Measurements from ENCODE around the gene PEX10.

Gene PEX10

GRCh38 chr1:2372551-2373490, 39.5 kb downstream of the PEX10 start:
- DNase-seq = peak; percentile 80

- DNase-seq = no peak
Measured at GRCh38 chr1:2368053-2368744, 44.2 kb downstream of the PEX10 start.

- no peak for DNase-seq
Measured at GRCh38 chr1:2363847-2364513, 48.4 kb downstream of the PEX10 start.

DNA sequence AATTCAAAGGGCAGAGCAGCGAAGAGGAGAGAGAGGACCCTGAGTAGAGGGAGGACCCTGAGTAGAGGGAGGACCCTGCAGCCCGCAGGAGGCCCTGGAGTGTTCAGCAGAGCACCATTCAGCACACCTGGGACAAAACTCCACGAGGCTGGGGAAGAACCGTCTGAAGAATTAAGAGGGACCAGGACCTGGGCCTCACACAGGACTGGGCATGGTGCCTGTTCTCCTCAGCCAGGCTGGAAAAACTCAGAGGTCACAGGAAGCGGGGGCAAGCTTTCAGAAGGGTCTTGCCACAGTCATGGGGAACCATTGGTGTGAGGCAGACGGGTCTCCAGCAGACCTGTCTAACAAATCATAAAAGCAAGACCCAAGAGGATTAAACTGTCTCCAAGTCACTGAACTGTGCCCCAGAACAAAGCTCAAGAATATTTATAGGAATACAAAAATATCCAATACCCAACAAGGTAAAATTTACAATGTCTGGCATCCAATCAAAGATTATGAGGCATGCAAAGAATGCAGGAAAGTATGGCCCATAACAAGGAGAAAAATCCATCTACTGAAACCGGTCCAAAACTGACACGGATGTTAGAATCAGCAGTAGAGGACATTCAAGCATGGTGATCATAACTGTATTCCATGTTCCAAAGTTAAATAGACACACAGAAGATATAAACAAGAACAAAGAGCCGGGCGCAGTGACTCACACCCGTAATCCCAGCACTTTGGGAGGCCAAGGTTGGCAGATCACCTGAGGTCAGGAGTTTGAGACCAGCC, 51.6 kb downstream of the PEX10 start:
- DNase-seq = no peak

DNA sequence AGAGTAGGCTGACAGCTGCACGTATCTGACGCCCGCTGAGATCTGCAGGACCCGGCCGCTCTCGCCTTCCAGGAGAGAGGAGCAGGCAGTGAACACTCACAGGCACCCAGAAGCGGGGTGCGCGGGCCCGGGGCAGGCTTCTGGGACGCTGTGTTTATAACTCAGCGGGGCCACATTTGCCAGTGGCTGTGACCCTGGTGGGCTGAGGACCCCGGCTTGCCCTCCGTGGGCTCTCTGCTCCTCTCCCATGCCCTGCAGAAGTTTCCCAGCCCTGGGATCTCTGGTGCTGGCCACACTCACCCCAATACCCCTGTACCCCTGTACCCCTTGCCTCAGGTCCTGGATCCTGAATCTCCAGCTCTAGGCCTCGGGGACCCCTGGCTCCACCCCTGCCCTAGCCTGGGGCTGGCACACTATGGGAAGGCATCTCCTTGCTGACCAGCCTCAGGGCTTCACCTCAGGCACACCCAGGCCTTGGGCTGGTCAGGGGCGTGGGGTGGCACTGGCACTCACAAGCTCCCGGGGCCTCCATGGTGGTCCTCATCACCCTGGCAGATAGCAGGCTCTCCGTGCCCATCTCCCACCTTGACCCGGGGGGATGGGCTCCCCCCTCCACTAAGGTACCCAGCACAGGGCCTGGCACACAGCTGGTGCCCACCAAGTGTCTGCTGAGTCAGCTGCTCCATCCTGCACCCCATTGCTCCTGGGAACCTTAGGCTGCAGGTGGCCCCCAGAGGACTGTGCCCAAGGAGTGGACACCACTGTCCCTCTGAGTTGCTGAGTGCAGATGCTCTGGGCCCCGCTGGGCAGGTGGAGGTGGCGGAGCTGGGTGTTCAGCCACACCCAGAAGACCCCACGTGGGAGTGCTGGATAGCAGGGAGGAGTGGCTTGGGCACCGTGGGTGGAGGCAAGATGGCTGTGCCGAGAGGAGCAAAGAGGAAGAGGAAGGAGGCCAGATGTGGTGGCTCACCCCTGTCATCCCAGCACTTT, 53.4 kb downstream of the PEX10 start:
- no peak for DNase-seq

DNA sequence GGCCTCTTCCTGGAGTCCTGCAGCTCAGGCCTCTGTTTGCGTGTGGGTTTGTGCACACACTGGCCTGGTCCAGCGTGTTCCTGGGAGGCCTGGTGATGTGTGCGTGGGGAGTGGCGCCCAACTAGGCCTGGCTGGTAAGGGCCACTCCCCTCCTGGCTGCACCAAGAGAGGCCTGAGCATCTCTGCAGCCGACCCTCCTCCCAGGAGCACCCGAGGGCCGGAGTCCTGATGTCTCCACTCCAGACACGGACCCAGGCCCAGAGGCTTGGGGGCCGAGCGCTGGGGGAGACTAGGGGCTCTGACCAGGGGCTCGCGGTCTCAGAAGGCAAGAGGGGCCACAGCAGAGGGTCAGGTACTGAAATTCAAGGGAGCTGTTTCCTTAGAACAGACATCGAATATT, 54.3 kb downstream of the PEX10 start:
- DNase-seq = no peak

GRCh38 chr1:2356911-2357845, 55.2 kb downstream of the PEX10 start:
- DNase-seq = no peak

DNA sequence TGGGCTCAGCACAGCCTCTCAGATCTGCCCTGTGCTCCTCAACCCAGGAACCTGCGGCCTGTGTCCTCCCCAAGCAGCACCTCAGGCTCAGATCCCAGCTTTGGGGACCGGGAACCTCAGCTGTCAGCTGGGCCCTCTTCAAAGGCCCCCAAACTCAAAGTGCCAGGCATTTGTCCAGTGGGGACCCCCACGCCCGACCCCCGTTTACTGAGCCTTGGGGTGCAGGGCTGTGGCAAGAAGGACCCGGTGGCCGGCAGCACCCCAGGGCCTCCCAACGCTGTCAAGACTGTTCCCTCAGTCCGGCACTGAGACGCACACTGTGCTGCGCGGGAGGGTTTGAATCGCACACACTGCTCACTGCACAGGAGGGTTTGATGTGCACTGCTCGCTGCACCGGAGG, 56.0 kb downstream of the PEX10 start:
- DNase-seq = no peak

DNA sequence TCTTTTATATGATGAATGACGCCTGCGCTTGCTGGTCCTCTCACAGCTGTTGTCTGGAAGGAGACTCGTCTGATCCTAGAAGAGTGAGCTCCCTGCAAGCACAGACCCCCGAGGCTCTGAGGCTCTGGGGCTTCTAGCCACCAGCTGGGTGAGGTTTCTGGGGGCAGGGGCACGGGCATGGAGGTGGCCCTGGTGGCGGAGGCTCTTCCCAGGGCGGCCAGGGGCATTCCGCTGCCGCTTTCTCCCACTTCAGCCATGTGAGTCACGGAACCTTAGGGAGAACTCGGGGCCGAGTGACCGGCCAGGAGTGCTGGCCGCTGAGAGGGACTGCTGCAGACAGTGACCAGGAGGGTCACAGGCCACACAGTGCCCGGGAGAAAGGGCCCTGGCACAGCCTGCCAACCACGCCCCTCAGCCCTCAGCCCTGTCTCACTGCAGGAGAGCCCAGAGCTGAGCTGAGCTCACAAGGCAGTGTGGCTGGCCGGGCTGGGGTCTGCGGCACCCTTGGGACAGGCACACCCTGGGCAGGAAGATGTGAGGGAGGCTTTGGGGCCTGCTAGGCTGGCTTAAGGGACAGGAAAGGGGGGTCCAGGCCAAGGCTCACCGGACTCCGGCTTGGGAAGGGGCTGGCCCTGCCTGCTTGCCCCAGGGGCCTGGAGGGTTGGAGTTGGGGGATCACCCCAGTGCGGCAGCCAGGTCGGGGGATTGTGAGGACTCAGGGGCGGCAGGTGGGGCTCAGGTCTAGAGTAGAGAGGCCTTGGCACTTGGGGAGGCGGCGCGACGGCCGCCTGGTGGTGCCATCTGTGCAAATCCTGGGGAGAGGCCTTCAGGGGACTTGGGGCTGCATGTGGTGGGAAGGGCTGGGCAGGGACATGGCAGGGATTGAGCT, 56.7 kb downstream of the PEX10 start:
- DNase-seq = no peak

- no peak for DNase-seq
Measured at GRCh38 chr1:2354511-2355372, 57.6 kb downstream of the PEX10 start.
